ENCODE results near the gene PDCD1. TPM values are rescaled to one million over a fixed set of nuclear protein-coding genes. Genes with fewer than 3 reads are reported as not detected.

PDCD1 gene
- total RNA-seq, 8 experiments from 2014 or later: 0.11 to 0.49 (median 0.19) TPM; not detected in 1

DNA sequence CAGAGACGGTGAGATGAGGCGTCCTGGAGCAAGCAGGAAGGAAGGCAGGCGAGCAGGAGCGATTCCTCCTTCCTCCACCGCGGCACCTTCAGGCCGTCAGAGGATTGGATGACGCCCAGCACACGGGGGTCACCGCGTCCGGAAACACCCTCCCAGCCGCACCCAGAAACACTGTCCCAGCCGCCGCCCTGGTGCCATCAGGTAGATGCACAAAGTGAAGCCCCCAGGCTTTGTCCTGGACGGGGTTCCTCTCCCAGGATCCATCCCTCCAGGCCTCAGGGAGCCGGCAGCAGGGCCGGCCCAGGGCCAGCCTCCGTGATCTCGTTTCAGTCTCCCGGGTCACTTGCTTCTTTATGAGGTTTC is 42.3 kb upstream of the PDCD1 start:
- in situ Hi-C loops (cut with MboI; ENCODE audit: low pct_unique_long_range_greater_than_20kb in 2 of 9, low sequenced_read_pairs in 9 of 9, unreplicated experiment in 9 of 9): no loop called here
- no peak overlapping the region for H3K4me3 ChIP-seq
- no peak for ATAC-seq (replicated peaks in 6 of 8)
- no peak overlapping the region for H3K27ac ChIP-seq
- WGBS, 10 experiments: 75 to 100% (median 84%) methylated on average over 1 to 8 of the region's 21 CpGs; no CpG with 5 or more reads in 5 of the 10 experiments
- H3K4me1 ChIP-seq (replicated peaks in 1 of 2): peaks cover 4 to 7% of the 10 kb centered on the region in 2 donors

DNA sequence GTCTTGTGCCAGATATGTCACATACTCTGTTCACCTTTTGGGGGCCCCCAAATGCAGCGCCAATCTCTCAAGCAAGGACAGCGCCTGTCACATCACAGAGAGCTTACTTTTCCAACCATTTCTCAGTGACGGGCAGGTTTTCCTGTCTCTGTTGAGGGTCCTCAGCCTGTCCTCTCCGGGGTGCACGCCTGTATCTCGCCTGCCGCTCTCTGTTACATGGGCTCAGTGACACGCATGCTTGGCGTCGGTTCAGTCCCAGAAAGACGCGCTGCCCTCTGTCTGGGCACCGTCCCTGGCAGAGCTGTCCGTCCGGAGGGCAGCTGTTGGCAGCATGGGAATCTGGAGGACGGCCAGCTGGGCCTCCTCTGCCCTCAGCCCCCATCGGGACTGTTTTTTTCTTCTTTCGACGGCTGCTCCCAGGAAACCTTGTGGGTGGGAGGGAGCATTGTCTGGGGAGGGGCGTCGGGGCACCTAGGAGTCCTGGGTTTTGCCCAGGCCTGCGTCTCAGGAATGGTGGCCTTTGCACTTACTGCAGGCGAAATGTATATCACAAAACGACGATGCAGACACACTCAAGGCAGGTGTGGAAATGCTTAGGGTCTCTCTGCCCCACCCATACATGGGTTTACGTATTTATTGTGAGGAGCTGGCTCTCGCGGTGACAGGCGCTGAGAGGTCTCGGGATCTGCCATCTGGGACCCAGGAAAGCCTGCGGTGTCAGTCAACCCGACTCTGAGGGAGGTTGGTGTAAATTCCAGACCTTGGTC is 41.7 kb upstream of the PDCD1 start:
- in situ Hi-C loops (cut with MboI; ENCODE audit: low pct_unique_long_range_greater_than_20kb in 2 of 9, low sequenced_read_pairs in 9 of 9, unreplicated experiment in 9 of 9): no loop called here
- no peak overlapping the region for H3K4me3 ChIP-seq
- ATAC-seq (replicated peaks in 6 of 8): no peak
- H3K4me1 ChIP-seq (replicated peaks in 1 of 2): peaks cover 4 to 7% of the 10 kb centered on the region in 2 donors
- 93 to 100% (median 98%) methylated on average over 2 to 5 of the region's 32 CpGs; no CpG with 5 or more reads in 7 of the 10 experiments for WGBS, 10 experiments
- no peak overlapping the region for H3K27ac ChIP-seq

DNA sequence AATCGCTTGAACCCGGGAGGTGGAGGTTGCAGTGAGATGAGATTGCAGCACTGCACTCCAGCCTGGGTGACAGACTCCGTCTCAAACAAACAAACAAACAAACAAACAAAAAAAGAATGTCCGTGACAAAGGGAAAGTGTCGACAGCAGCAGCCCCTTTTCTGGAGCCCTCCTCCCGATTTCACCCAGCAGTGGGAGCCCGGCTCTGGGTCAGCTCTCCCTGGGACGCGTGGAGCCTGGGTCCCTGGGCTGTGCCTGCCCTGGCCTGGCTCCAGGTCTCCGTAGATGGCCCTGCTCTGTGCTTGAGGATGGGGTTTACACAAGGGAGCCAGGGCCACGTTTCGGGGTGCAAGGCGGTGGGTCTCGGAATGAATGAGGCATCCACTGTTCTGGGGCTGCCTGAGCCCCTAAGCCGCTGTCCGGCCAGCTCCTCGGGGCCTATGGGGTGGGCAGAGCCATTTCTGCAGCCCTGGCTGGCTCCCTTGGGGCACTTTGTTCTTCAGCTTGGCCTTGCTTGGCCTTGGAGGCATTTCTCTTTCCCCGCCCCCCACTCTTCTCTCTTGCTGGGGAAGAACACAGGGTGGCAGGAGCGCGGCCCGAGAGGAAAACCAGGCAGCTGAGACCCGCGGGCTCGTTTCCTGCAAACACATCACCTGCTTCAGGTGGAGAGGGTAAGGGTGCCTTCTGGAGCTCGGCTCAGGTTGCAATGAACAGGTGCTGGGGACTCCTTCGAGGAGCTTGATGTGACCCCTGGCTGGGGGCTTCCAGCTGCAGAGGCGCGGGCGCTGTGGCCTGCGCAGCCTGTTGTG is 40.0 kb upstream of the PDCD1 start:
- no peak overlapping the region for H3K27ac ChIP-seq
- peaks cover 4 to 7% of the 10 kb centered on the region in 2 donors for H3K4me1 ChIP-seq (replicated peaks in 1 of 2)
- in situ Hi-C loops (cut with MboI; ENCODE audit: low pct_unique_long_range_greater_than_20kb in 2 of 9, low sequenced_read_pairs in 9 of 9, unreplicated experiment in 9 of 9): no loop called here
- WGBS, 10 experiments: 74 to 100% (median 89%) methylated on average over 2 to 14 of the region's 30 CpGs; no CpG with 5 or more reads in 4 of the 10 experiments
- H3K4me3 ChIP-seq: no peak overlapping the region
- ATAC-seq (replicated peaks in 6 of 8): no peak

DNA sequence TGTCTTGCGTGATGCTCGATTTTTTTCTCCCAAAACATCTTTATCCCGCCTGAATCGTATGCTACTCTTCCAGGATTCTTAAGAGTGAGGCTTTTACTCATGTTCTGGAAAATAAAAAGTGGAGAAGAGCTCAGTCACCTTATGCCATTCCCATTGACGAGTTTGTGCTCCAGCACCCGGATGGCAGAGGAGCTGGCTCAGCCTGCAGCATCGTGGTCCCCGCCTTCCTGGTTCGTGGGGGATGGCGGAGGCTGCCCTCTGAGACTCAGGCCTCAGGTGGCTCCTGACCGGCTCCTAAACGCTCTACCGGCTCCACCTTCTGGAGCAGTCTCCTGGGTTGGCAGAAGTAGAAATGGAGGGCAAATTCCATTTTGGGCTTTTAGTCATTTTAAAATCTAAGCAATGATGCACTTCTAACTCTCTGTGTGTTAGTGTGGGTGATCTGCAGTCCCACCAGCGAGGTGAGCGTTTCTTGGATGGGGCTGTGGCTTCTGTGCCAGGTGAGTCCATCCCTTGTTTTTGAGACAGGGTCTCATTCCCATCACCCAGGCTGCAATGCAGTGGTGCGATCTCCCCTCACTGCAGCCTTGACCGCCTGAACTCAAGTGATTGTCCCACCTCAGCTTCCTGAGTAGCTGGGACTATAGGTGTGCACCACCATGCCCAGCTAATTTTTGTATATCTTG is 38.7 kb upstream of the PDCD1 start:
- H3K4me1 ChIP-seq (replicated peaks in 1 of 2): peaks cover 11% of the 10 kb centered on the region in 2 donors
- H3K27ac ChIP-seq: no peak overlapping the region
- H3K4me3 ChIP-seq: no peak overlapping the region
- in situ Hi-C loops (cut with MboI; ENCODE audit: low pct_unique_long_range_greater_than_20kb in 2 of 9, low sequenced_read_pairs in 9 of 9, unreplicated experiment in 9 of 9): no loop called here
- ATAC-seq (replicated peaks in 6 of 8): no peak
- WGBS, 10 experiments: 78 to 100% (median 86%) methylated on average over 1 to 13 of the region's 17 CpGs; no CpG with 5 or more reads in 5 of the 10 experiments

DNA sequence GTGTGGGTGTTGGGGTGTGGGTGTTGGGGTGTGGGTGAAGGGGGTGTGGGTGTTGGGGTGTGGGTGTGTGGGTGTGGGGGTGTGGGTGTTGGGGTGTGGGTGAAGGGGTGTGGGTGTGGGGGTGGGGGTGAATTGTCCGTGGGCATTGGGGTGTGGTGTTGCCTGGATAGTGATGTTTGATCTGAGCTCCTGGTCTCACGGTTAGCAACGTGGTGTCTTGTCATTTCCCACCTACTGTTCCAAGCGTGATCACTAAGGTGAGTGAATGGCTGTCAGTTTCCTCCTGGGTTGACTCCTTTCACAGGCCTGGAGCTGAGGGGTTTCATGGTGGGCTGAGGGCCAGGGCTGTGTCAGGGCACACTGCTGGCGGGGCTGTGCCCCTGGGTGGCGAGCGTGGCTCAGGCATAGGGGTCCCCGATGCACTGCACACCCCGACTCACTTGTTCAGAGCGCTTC is 38.1 kb upstream of the PDCD1 start:
- in situ Hi-C loops (cut with MboI; ENCODE audit: low pct_unique_long_range_greater_than_20kb in 2 of 9, low sequenced_read_pairs in 9 of 9, unreplicated experiment in 9 of 9): no loop called here
- 92 to 100% methylated on average over 2 of the region's 10 CpGs; no CpG with 5 or more reads in 8 of the 10 experiments for WGBS, 10 experiments
- Histone ChIP-seq H3K4me1 (replicated peaks in 1 of 2) (peaks cover 17% of the 10 kb centered on the region in 2 donors), H3K27ac (no peak overlapping the region), H3K4me3 (no peak overlapping the region)
- no peak for ATAC-seq (replicated peaks in 6 of 8)

DNA sequence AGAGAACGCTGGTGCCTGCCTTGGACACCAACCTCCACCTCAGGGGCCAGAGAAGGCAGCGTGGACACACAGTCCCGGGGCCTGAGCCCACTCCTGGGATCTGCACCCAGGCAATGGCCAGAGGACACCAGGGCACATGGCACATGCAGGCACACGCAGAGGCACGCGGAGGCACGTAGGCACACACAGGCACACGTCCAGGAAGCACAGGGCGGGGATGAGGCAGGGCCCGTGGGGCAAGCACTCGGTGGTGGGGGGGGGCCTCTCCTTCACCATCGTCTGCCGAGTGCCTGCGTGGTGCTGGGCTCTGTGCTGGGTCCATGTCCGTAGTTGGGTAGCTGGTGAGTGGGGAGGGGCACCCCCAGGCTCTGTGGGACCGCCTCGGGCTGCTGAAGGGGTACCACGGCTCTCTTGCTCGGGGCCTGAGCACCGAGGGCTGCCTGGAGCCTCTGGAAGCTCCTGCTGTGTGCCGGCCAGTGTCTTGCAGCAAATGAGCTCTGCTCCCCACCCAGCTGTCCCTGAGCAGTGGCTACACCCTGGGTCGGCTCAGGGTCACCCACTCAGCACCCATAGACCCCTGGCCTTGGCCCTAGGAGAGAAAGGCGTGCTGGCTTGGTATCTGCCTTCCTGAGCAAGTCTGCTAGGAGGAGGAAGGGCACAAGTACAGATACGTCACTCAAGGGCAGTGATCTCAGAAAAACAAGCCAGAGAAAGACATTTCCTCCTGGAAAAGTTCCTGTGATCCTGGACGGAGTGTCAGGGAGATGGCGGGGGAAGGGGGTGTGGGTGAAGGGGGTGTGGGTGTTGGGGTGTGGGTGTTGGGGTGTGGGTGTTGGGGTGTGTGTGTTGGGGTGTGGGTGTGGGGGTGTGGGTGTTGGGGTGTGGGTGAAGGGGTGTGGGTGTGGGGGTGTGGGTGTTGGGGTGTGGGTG is 37.3 kb upstream of the PDCD1 start:
- Histone ChIP-seq H3K4me3 (no peak overlapping the region), H3K4me1 (replicated peaks in 1 of 2) (peaks cover 18 to 19% of the 10 kb centered on the region in 2 donors), H3K27ac (no peak overlapping the region)
- no CpG with 5 or more reads among the region's 26 CpGs for WGBS, 10 experiments
- peak; percentile 2 to 49 (median 28) for ATAC-seq (replicated peaks in 6 of 8)
- in situ Hi-C loops (cut with MboI; ENCODE audit: low pct_unique_long_range_greater_than_20kb in 2 of 9, low sequenced_read_pairs in 9 of 9, unreplicated experiment in 9 of 9): no loop called here

DNA sequence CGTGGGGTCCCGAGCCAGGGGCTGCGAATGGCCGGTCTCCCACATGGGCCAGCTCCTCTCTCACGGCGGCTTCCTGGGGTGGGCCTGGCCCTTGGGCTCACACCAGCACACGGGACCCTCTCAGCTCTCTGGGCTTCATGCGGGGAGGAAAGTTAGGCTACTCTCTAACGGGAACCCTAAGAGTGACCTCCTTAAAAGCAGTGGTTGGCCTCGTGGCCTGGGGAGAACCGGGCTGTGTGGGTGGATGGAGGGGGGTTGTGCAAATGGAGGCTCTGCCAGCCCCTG is 36.7 kb upstream of the PDCD1 start:
- no peak overlapping the region for H3K27ac ChIP-seq
- H3K4me3 ChIP-seq: no peak overlapping the region
- H3K4me1 ChIP-seq (replicated peaks in 1 of 2): peaks cover 18 to 19% of the 10 kb centered on the region in 2 donors
- ATAC-seq (replicated peaks in 6 of 8): peak in 2 of 8 experiments; percentile 2 to 10
- 67% methylated on average over 4 of the region's 11 CpGs; no CpG with 5 or more reads in 9 of the 10 experiments for WGBS, 10 experiments
- in situ Hi-C loops (cut with MboI; ENCODE audit: low pct_unique_long_range_greater_than_20kb in 2 of 9, low sequenced_read_pairs in 9 of 9, unreplicated experiment in 9 of 9): no loop called here

DNA sequence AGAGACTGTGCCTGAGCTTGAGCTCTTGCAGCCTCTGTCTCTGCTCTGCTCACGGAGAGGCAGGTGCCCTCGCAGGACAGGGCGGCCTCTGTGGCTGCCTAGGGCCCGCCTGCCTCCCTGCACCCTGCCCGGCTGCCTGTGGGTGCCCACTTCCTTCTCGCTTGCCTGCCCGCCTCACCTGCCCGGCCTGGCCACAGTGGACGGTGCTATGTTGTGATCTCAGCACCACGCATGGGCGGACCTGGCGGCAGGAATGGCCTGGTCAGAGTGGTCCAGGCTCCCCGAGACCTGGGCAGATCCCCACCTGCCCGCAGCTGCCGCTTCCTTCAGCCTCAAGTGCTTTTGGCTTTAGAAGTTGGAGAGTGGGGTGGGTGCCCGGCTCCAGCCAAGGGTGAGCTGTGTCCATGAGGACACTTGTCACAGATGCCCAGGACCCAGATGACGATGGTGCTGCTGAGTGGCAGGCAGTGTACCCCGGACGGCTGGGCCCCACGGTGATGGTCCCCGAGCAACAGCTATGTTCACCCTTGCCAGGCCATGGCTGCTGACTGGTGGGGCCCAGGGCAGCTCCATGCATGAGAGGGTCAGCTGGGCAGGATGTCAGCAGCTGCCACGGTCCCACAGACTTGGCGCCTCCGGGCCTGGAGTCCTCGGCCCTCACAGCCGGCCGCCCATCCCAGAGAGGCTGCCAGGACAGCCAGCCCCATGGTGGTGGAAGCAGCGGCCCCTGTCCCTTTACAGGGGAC is 36.2 kb upstream of the PDCD1 start:
- Histone ChIP-seq H3K4me3 (no peak overlapping the region), H3K4me1 (replicated peaks in 1 of 2) (peaks cover 18 to 19% of the 10 kb centered on the region in 2 donors), H3K27ac (no peak overlapping the region)
- ATAC-seq (replicated peaks in 6 of 8): peak in 3 of 8 experiments; percentile 3 to 7 (median 3)
- 33 to 100% (median 90%) methylated on average over 1 to 3 of the region's 28 CpGs; no CpG with 5 or more reads in 6 of the 10 experiments for WGBS, 10 experiments
- in situ Hi-C loops (cut with MboI; ENCODE audit: low pct_unique_long_range_greater_than_20kb in 2 of 9, low sequenced_read_pairs in 9 of 9, unreplicated experiment in 9 of 9): no loop called here

DNA sequence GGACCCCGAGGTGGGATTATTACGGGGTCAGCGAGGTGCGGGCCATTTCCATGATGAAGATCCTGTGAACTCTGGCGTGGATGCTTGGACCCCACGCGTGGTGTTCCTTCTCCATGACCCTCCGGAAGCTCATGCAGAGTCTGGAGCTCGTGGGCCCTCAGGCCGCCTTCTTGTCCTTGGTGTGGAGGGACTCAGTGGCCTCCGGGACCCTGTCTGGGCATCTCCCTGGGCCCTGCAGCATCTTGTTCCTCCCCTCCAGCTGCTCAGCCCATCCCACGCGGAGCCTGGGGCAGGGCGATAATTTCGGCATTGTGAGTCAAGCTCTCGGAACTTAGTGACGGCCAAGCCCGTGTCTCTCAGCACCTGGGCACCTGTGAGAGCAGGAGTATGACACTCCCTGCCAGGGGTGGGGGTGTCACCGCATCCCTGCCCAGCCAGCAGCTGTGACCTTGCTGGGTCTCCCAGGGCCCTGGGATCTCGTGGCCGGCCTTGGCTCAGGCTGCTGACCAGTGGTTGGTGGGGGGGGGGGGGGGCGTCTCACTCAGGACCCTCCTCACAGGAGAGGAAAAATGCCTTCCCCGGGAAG is 35.5 kb upstream of the PDCD1 start:
- 0 to 100% (median 85%) methylated on average over 1 to 17 of the region's 23 CpGs; no CpG with 5 or more reads in 4 of the 10 experiments for whole genome bisulfite sequencing, 10 experiments
- H3K4me1 ChIP-seq (replicated peaks in 1 of 2): peaks cover 15 to 18% of the 10 kb centered on the region in 2 donors
- H3K27ac ChIP-seq: no peak overlapping the region
- H3K4me3 ChIP-seq: no peak overlapping the region
- no peak for ATAC-seq (replicated peaks in 6 of 8)
- in situ Hi-C loops (cut with MboI; ENCODE audit: low pct_unique_long_range_greater_than_20kb in 2 of 9, low sequenced_read_pairs in 9 of 9, unreplicated experiment in 9 of 9): no loop called here

DNA sequence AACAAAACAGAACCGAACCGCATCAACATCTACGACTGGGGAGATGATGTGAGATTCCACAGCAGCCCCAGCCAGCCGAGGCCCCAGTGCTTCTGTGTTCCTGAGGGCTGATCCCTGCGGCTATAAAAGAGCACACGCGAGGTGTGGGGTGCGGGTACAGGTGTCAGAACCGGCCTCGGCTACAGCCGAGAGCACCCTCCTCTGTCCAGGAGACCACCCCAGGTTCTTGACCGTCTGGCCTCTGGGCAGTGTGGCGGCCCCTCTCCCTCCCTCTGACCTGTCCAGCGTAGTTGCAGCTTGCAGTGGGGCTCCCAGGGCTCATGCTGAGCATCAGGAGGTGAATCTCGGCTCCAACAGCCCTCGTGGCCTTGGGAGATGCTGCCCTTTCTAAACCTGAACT is 34.6 kb upstream of the PDCD1 start:
- peaks cover 14 to 15% of the 10 kb centered on the region in 2 donors for H3K4me1 ChIP-seq (replicated peaks in 1 of 2)
- no peak overlapping the region for H3K4me3 ChIP-seq
- in situ Hi-C loops (cut with MboI; ENCODE audit: low pct_unique_long_range_greater_than_20kb in 2 of 9, low sequenced_read_pairs in 9 of 9, unreplicated experiment in 9 of 9): no loop called here
- H3K27ac ChIP-seq: peak overlapping the region in 1 of 2 donors; percentile 49
- no peak for ATAC-seq (replicated peaks in 6 of 8)
- 40 to 97% (median 72%) methylated on average over 1 to 10 of the region's 16 CpGs; no CpG with 5 or more reads in 3 of the 10 experiments for WGBS, 10 experiments

DNA sequence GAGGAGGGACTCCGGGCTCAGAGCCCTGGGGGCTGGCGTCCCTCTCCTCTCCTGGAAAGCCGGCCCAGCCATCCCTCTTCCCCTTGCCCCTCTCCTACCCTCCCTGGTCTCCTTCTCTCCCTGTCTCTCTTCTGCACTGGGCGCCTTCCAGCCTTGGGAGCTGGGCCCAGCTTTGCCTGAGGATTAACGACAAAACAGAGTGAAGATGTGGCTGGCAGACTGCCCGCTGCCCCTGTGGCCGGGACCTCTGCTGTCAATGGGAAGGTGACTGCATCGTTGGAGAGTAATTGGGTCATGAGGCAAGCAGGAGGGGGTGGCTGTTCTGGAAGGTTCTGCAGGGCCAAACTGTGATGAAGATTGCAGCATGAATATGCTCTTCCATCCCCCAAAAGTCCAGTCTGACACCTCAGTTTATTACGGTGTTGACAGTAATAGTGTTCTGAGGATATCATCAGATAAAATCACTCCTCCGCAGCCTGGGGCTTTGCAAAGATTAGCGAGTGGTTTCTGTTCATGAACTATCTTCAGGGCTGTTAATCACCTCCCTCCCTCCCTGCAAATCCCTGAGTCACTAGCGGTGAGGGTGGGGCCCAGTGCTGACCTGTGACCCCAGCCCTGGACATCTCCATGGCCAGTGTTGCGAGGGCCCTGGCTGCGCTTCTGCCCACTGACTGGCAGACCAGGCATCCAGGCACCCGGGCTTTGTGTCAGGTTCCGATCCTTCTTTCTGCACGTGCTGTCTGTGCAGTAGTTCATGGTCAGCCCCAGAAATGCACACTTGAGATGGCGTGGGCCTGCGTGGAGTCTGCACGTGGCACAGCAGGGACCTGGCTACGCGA is 33.8 kb upstream of the PDCD1 start:
- H3K27ac ChIP-seq: peak overlapping the region; percentile 42 to 49
- peaks cover 14 to 15% of the 10 kb centered on the region in 2 donors for H3K4me1 ChIP-seq (replicated peaks in 1 of 2)
- ATAC-seq (replicated peaks in 6 of 8): peak; percentile 38 to 79 (median 65)
- 29 to 100% (median 76%) methylated on average over 1 to 8 of the region's 22 CpGs; no CpG with 5 or more reads in 3 of the 10 experiments for WGBS, 10 experiments
- in situ Hi-C loops (cut with MboI; ENCODE audit: low pct_unique_long_range_greater_than_20kb in 2 of 9, low sequenced_read_pairs in 9 of 9, unreplicated experiment in 9 of 9): no loop called here
- no peak overlapping the region for H3K4me3 ChIP-seq
